Activated T-helper 2 cell treated with anti-CD3 and anti-CD28 coated beads, Interferon-gamma antibody, Interleukin-2, Interleukin-4, amounts not matched to agents 10 μg/mL and 5 μg/mL and 100 μg/mL, durations not matched to agents 14 hours and 24 hours and 36 hours (primary cell): ENCODE results near the gene SLCO3A1. TPM values are rescaled to one million over a fixed set of nuclear protein-coding genes. Genes with fewer than 3 reads are reported as not detected.

Experiments
- DNase-seq: peaks from one replicate; pipeline ENCODE4 v3.0.0; 2021; ENCODE audit warnings: low spot score
- H3K27ac Mint-ChIP-seq: one replicate; pipeline ENCODE4 v1.8.0; 2021; ENCODE audit warnings: mixed read lengths
- H3K27me3 Mint-ChIP-seq: one replicate; pipeline ENCODE4 v1.8.0; 2021; ENCODE audit warnings: low read depth, mixed read lengths
- H3K36me3 Mint-ChIP-seq: one replicate; pipeline ENCODE4 v1.8.0; 2021; ENCODE audit warnings: low read depth, mixed read lengths
- H3K4me1 Mint-ChIP-seq: one replicate; pipeline ENCODE4 v1.8.0; 2021; ENCODE audit warnings: low read depth, mixed read lengths
- H3K4me3 Mint-ChIP-seq: one replicate; pipeline ENCODE4 v1.8.0; 2021; ENCODE audit warnings: low read depth, mild to moderate bottlenecking, moderate library complexity, mixed read lengths
- H3K9me3 Mint-ChIP-seq: one replicate; pipeline ENCODE4 v1.8.0; 2021; ENCODE audit warnings: mixed read lengths
- intact Hi-C: fragments of 100-400 bp; cut with micrococcal nuclease; formaldehyde crosslinking; loops from one replicate; pipeline ENCODE4 v1.15.1; 2023
- total RNA-seq: library from RNA; stranded (reverse); gene quantifications from 2 replicates; pipeline ENCODE4 v1.2.3, GENCODE V29; 2022

The SLCO3A1 gene
- total RNA-seq, 1 donor from 2014 or later, result 26.3 TPM

GRCh38 chr15:92097474-92098178 lies 244.1 kb downstream of the SLCO3A1 start:
- Mint-ChIP-seq H3K27ac (no peak overlapping the region), H3K27me3 (no peaks in the 10 kb centered on the region), H3K9me3 (peaks cover 4% of the 10 kb centered on the region), H3K4me3 (no peak overlapping the region), H3K4me1 (peaks cover 54% of the 10 kb centered on the region), H3K36me3 (peaks cover 43% of the 10 kb centered on the region)
- intact Hi-C loops, result loop anchor here (1.0 to 5.0 kb wide), 4 partner anchors 129 to 990 kb away; partner anchors contain the start of gene RGMA
- DNase-seq, result peak; percentile 23

- Mint-ChIP-seq H3K4me1 (peaks cover 54% of the 10 kb centered on the region), H3K36me3 (peaks cover 43% of the 10 kb centered on the region), H3K4me3 (no peak overlapping the region), H3K27ac (no peak overlapping the region), H3K27me3 (no peaks in the 10 kb centered on the region), H3K9me3 (peaks cover 4% of the 10 kb centered on the region)
- intact Hi-C loops, result loop anchor here (5.0 kb wide), 1 partner anchor 988 kb away; the partner anchor contains the start of gene RGMA
- DNase-seq, result no peak
Measured at GRCh38 chr15:92098869-92099268, 245.4 kb downstream of the SLCO3A1 start.

DNA sequence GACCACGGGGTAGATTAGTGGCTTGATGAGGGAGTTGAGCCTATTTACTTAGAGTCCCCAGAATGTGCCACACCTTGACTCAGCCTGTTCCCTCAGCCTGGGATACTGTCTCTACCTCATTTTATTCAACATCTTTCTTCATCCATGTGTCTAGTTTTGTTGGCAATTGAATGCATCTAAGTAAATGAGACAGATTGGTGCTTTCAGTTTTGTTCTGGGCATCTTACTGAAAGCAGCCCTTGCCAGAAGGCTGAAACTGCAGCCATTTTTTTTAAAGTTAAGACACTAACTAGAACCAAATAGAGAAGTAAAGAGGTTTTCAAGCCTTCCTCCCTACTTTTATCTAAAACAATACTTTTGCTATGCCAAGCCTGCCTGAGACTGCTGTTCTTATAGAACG lies 246.8 kb downstream of the SLCO3A1 start:
- peaks cover 37% of the 10 kb centered on the region for H3K36me3 Mint-ChIP-seq
- no peak overlapping the region for H3K27ac Mint-ChIP-seq
- intact Hi-C loops, result no loop called here
- H3K4me1 Mint-ChIP-seq, result peaks cover 47% of the 10 kb centered on the region
- no peaks in the 10 kb centered on the region for H3K27me3 Mint-ChIP-seq
- peaks cover 4% of the 10 kb centered on the region for H3K9me3 Mint-ChIP-seq
- DNase-seq, result no peak
- no peak overlapping the region for H3K4me3 Mint-ChIP-seq

- Mint-ChIP-seq H3K36me3 (peaks cover 33% of the 10 kb centered on the region), H3K27ac (no peak overlapping the region), H3K4me1 (peaks cover 42% of the 10 kb centered on the region), H3K27me3 (no peaks in the 10 kb centered on the region), H3K4me3 (no peak overlapping the region), H3K9me3 (peaks cover 4% of the 10 kb centered on the region)
- intact Hi-C loops, result no loop called here
- no peak for DNase-seq
Measured at GRCh38 chr15:92100751-92101150, 247.2 kb downstream of the SLCO3A1 start.

DNA sequence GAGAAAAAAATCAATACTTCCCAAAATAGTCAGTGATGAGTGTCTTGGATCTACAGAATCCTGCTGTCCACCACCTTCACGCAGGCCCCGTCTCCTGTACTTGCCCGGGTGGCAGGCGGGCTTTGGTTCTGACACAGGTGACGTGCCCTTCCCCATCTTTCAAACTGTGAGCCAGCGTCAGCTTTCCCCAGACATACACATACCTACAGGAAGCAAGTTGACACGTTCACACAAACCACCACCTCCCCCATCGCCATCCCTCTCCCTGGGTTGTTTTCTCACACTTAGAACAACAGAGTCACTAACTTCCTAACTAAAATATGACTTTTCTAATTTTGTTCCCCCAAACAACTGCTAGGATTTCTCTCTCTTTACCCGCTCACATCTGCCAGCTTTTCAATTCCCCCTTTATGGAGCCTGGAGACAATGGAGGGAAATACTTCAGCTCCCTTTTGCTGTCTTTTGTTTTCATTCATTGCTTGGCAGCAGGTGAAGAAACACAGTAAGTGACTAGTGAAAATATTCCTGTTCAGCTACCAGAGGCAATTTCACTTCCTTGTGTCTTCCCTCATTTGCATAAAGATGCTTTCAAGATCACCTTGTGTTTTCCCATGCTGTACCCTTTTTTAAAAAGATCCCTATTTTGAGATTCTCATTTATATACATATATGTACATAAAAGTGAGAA lies 248.3 kb downstream of the SLCO3A1 start:
- Mint-ChIP-seq H3K27me3 (no peaks in the 10 kb centered on the region), H3K27ac (peak overlapping the region; percentile 28), H3K36me3 (peaks cover 24% of the 10 kb centered on the region), H3K9me3 (no peaks in the 10 kb centered on the region), H3K4me3 (no peak overlapping the region), H3K4me1 (peaks cover 34% of the 10 kb centered on the region)
- no peak for DNase-seq
- intact Hi-C loops, result no loop called here

DNA sequence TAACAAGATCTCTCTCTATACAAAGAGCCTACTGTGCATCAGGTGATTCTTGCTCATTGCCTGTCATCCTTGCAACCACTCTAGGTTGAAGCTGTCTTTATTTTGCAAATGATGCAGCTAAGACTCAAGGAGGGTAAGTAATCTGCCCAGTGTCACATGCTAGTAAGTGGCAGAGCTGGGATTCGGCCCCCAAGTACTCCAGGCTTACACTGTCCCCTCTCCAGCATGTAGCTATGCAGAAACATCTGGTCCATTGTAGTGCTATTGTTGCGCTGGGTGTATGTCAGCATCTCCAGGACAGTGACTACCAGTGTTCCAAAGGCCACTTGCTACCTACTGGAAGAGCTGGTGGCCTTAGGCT lies 248.9 kb downstream of the SLCO3A1 start:
- no peaks in the 10 kb centered on the region for H3K9me3 Mint-ChIP-seq
- no peak for DNase-seq
- no peak overlapping the region for H3K27ac Mint-ChIP-seq
- intact Hi-C loops, result no loop called here
- no peak overlapping the region for H3K4me3 Mint-ChIP-seq
- H3K27me3 Mint-ChIP-seq, result no peaks in the 10 kb centered on the region
- H3K4me1 Mint-ChIP-seq, result peaks cover 29% of the 10 kb centered on the region
- peaks cover 22% of the 10 kb centered on the region for H3K36me3 Mint-ChIP-seq

DNA sequence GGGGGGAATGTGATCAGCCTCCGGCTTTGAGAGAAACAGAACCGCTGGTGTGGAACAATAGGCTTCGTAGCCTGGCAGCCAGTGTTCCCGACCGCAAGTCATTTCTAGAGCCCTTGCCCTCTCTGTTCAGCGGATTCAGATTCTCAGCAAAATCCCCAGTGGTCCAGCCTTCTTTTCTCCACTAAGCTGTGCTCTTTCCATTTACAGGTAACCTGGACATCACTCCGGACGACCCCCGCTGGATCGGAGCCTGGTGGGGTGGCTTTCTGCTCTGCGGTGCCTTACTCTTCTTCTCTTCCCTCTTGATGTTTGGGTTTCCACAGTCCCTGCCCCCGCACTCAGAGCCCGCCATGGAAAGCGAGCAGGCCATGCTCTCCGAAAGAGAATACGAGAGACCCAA lies 250.6 kb downstream of the SLCO3A1 start:
- Mint-ChIP-seq H3K27ac (no peak overlapping the region), H3K27me3 (no peaks in the 10 kb centered on the region), H3K36me3 (peaks cover 16% of the 10 kb centered on the region), H3K4me1 (peaks cover 24% of the 10 kb centered on the region), H3K4me3 (no peak overlapping the region), H3K9me3 (no peaks in the 10 kb centered on the region)
- intact Hi-C loops, result no loop called here
- no peak for DNase-seq

- H3K4me3 Mint-ChIP-seq, result no peak overlapping the region
- DNase-seq, result no peak
- intact Hi-C loops, result no loop called here
- peaks cover 6% of the 10 kb centered on the region for H3K36me3 Mint-ChIP-seq
- H3K4me1 Mint-ChIP-seq, result peaks cover 12% of the 10 kb centered on the region
- no peaks in the 10 kb centered on the region for H3K9me3 Mint-ChIP-seq
- H3K27ac Mint-ChIP-seq, result no peak overlapping the region
- H3K27me3 Mint-ChIP-seq, result no peaks in the 10 kb centered on the region
Measured at GRCh38 chr15:92105611-92106010, 252.1 kb downstream of the SLCO3A1 start.

DNA sequence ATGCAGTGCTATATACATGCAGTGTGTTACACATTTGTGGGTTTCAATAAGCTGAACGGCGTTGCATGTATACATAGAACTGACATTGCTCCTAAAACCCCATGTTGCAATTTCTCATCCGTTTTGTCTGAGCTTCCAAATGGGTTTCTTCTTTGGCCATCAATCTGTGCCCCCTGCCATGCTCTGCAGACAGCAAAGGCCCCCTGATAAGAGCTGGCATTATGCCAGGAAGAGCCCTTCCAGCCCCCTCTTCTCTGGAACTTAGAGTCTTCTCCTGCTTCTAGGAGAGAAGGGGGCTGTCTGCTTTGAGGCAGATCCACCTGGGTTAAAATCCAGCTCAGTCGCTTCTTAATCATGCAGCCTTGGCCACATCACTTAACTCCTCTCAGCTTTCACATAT lies 254.0 kb downstream of the SLCO3A1 start:
- no peaks in the 10 kb centered on the region for H3K9me3 Mint-ChIP-seq
- H3K27ac Mint-ChIP-seq, result no peak overlapping the region
- no peak overlapping the region for H3K4me3 Mint-ChIP-seq
- intact Hi-C loops, result no loop called here
- no peaks in the 10 kb centered on the region for H3K27me3 Mint-ChIP-seq
- no peaks in the 10 kb centered on the region for H3K4me1 Mint-ChIP-seq
- no peaks in the 10 kb centered on the region for H3K36me3 Mint-ChIP-seq
- DNase-seq, result no peak

GRCh38 chr15:92109191-92109873 lies 255.8 kb downstream of the SLCO3A1 start:
- H3K36me3 Mint-ChIP-seq, result no peaks in the 10 kb centered on the region
- H3K9me3 Mint-ChIP-seq, result no peaks in the 10 kb centered on the region
- H3K4me3 Mint-ChIP-seq, result no peak overlapping the region
- intact Hi-C loops, result no loop called here
- DNase-seq, result no peak
- H3K27me3 Mint-ChIP-seq, result no peaks in the 10 kb centered on the region
- H3K4me1 Mint-ChIP-seq, result no peaks in the 10 kb centered on the region
- H3K27ac Mint-ChIP-seq, result no peak overlapping the region

DNA sequence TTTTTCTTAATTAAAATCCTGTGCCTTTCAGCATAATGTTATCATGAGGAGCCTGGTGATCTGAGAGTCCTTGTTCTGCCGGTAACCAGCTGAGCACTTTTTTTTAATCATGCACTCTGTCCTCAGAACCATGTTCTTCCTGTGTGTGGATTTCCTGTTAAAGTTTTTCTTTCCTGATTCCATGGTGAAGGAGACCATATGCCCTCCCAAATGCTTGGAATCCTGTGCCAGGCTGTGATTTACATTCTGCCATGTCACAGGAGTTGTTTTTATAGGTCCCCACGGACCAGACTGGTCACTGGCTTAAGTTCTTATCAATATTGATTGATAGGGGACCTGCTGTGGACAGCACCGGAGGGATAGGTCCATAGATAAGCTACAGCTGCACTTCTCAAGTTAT lies 257.8 kb downstream of the SLCO3A1 start:
- no peaks in the 10 kb centered on the region for H3K36me3 Mint-ChIP-seq
- H3K27ac Mint-ChIP-seq, result no peak overlapping the region

GRCh38 chr15:92111751-92112150 lies 258.2 kb downstream of the SLCO3A1 start:
- Mint-ChIP-seq H3K4me3 (no peak overlapping the region), H3K4me1 (no peaks in the 10 kb centered on the region)
- intact Hi-C loops, result no loop called here

More for the DNA sequence above, 257.8 kb downstream of the SLCO3A1 start:
- no peaks in the 10 kb centered on the region for H3K9me3 Mint-ChIP-seq
- H3K4me1 Mint-ChIP-seq, result no peaks in the 10 kb centered on the region
- no peaks in the 10 kb centered on the region for H3K27me3 Mint-ChIP-seq
- no peak overlapping the region for H3K4me3 Mint-ChIP-seq
- no peak for DNase-seq
- intact Hi-C loops, result no loop called here

DNA sequence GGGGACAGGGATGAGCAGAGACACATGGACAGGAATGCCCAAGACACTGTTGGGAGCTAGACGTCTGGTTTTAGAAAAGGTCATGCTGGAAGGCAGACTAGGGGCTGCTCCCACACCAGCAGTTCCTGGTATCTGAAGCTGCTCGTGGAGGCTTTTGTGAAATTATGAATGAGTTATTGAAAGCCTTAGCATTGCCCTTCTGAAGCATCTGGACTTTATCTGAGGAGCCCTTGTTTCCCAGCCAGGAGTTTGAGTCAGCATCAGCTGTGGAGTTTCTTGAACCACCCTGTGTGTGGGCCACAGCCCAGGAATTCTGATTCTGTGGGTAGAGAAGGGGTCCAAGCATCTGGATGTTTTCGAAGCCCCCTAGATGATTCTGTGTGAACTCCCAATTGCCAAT lies 258.7 kb downstream of the SLCO3A1 start:
- Mint-ChIP-seq H3K4me1 (no peaks in the 10 kb centered on the region), H3K27ac (no peak overlapping the region), H3K4me3 (no peak overlapping the region), H3K27me3 (no peaks in the 10 kb centered on the region), H3K9me3 (no peaks in the 10 kb centered on the region), H3K36me3 (no peaks in the 10 kb centered on the region)
- intact Hi-C loops, result no loop called here
- no peak for DNase-seq

More at GRCh38 chr15:92111751-92112150, 258.2 kb downstream of the SLCO3A1 start:
- DNase-seq, result no peak
- no peaks in the 10 kb centered on the region for H3K9me3 Mint-ChIP-seq
- no peak overlapping the region for H3K27ac Mint-ChIP-seq
- H3K27me3 Mint-ChIP-seq, result no peaks in the 10 kb centered on the region
- no peaks in the 10 kb centered on the region for H3K36me3 Mint-ChIP-seq
